ENCODE data around the gene TTLL3.
"Not testable (repeated sequence)": the region's sequence is repeated elsewhere in the genome, so short reads cannot be mapped to it uniquely, and the experiment has no call there.

Gene TTLL3

DNA sequence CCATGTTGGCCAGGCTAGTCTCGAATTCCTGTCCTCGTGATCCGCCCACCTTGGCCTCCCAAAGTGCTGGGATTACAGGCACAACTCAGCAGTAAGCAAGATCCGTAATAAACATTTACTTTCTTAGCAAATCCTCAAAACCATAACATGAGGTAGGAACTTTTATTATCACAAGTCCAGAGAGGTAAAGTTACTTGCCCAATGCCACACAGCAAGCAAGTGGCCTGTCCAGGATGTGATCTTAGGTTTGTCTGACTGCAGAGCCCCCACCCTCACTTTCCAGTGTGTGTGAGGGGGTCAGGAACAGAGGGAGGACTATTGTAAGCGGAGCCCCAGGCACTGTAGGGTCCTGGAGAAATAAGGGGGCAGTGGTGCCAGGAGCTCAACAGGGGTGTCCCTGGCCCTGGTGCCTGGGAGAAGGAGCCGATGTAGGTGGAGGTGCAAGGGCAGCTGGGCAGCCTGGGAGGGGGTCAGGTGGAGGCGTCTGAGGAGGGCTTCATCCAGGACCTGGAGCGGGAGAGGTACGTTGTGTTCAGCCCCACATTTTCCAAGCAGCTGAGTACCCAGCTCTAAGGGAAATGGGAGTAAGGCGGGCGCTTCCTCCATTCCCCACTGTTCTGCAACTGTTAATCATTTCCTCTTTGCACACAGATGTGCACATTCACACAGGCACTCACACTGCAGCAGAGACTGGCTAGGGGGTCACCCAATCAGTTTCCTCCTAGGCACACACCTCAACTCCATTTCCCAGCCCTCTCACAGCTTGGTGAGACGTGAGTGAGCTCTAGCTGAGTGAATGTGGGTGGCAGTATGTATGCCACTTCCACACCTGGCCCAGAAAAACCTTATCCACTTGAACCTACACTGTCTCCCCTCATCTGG, 27.9 kb downstream of the TTLL3 start:
- DNase-seq (ENCODE audit: low read depth), result no peak
- TF ChIP-seq, protein P1, sequence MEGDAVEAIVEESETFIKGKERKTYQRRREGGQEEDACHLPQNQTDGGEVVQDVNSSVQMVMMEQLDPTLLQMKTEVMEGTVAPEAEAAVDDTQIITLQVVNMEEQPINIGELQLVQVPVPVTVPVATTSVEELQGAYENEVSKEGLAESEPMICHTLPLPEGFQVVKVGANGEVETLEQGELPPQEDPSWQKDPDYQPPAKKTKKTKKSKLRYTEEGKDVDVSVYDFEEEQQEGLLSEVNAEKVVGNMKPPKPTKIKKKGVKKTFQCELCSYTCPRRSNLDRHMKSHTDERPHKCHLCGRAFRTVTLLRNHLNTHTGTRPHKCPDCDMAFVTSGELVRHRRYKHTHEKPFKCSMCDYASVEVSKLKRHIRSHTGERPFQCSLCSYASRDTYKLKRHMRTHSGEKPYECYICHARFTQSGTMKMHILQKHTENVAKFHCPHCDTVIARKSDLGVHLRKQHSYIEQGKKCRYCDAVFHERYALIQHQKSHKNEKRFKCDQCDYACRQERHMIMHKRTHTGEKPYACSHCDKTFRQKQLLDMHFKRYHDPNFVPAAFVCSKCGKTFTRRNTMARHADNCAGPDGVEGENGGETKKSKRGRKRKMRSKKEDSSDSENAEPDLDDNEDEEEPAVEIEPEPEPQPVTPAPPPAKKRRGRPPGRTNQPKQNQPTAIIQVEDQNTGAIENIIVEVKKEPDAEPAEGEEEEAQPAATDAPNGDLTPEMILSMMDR (IDR thresholded peaks at IDR 0.05; ENCODE audit: low read depth, low read length, missing control alignments), result no peak
- no peak overlapping the region for H3K4me3 ChIP-seq (ENCODE audit: low read depth, low read length)

DNA sequence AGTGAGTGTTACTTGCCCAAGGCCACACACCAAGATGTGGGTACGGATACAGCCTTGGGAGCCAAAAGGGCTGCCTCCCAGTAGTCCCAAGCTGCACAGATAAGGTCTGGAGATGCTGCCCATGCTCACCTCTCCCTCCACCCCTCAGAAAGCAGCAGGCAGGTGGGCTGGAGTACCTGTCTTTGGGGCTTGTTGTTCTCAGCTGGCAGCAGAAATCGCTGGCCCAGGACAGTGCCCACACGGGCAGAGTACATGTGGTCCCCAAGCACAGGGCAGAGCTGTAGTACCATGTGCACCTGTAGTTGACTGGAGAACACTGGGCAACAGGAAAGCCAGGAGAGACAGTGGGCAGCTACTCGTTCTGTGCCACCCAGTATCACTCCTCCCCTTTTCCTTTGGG, 28.8 kb downstream of the TTLL3 start:
- no peak overlapping the region for H3K4me3 ChIP-seq (ENCODE audit: low read depth, low read length)
- no peak for DNase-seq (ENCODE audit: low read depth)
- TF ChIP-seq, protein P1 (IDR thresholded peaks at IDR 0.05; ENCODE audit: low read depth, low read length, missing control alignments), result no peak

DNA sequence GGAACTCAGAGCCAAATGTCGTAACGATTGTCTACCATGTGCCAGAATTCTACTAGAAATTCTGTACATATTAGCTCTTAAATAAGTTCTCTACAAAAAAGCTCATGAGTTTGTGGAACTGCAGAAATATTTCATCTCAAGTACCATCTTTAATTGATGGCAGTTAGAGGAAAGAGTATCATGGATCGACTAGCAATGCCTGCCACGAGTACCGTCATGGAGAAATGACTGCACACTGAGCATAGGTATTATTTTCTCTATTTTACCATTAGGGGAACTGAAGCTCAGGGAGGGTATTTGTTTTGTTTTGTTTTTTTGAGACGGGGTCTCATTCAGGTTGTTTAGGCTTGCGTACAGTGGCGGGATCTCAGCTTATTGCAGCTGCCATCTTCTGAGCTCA, 31.0 kb downstream of the TTLL3 start:
- TF ChIP-seq, protein P1 (IDR thresholded peaks at IDR 0.05; ENCODE audit: low read depth, low read length, missing control alignments), result no peak
- H3K4me3 ChIP-seq (ENCODE audit: low read depth, low read length), result no peak overlapping the region

DNA sequence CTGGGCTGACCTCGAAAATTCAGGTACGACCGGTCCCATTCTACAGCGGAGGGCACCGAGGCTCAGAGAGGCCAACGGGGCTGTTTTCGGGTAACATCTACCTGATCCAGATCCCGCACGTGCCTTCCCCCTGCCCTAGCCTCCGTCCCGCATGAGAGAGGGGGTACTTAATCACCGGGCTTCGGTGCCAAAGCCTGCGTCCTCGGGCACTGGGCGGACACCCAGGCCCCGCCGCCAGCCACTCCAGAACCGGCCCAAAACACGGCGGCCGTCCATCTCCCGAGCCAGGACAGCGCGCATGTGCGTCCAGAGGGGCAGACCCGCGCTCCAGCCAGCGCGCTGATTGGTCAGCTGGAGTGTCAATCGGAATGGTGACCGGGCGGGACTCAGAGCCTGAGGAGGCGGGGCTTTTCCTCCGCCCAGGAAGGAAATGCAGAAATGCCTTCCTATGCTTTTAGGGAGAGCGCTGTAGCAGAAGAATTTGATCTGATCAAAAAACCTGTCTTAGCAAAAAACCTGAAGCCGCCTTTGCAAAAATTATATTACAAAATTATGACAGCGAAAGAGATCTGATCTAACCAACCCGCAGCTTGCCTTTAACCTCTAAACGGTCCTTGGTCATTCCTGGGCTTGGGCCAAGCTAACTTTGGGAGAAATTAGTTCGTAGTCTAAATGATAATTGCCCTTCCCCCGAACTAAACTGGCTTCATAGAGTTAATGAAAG, 33.8 kb downstream of the TTLL3 start, which contains the start of gene RPUSD3:
TSS of gene RPUSD3 (minus strand) at position 294 of the 724 bp plus-strand sequence. CDS start at position 276, 18 bp downstream.
- TF ChIP-seq, protein P1 (IDR thresholded peaks at IDR 0.05; ENCODE audit: low read depth, low read length, missing control alignments), result no peak
- peak; percentile 84 for DNase-seq (ENCODE audit: low read depth)
- peak within 1 kb of the TSS; percentile 89 for H3K4me3 ChIP-seq (ENCODE audit: low read depth, low read length)

More for the DNA sequence above, 31.0 kb downstream of the TTLL3 start:
- DNase-seq (ENCODE audit: low read depth), result no peak

DNA sequence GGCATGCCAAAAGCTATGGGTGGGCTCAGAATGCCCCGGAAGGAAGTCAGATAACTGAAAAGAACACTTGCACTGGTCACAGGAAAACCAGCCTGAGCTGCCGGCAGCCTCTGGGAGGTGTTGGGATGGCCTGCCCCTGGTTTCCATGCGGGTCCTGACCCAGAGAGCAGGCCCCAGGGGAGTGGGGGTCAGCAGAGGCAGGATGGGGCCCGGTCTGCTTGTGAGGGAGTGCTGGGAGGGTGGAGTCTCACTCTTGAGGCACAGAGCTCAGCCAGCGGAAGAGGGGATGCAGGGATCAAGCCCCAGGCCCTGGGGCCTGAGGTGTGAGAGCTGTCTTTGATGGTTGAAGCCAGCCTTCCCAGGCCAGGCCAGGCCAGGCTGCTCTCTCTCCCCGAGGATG, 36.2 kb downstream of the TTLL3 start:
- TF ChIP-seq, protein P1 (IDR thresholded peaks at IDR 0.05; ENCODE audit: low read depth, low read length, missing control alignments), result no peak
- H3K4me3 ChIP-seq (ENCODE audit: low read depth, low read length), result no peak overlapping the region
- no peak for DNase-seq (ENCODE audit: low read depth)

DNA sequence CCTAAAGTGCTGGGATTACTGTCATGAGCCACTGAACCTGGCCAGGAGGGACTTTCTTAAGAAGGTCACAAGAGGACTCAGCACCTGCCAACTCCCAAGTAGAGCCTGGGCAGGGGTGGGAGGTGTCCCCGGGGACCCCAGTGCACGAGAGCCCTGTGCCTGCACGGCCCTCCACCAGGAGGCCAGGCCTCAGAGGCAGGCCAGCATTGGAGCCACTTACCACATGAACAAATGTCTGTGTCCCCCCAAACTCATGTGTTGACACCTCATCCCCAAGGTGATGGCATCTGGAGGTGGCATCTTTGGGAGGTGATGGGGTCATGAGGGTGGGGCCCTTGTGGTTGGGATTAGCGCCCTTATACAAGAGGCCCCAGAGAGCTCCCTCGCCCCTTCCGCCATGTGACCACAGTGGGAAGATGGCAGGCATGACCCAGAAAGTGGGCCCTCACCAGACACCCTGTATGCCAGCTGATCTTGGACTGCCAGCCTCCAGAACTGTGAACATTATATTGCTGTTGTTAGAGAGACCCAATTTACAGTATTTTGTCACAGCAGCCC, 36.9 kb downstream of the TTLL3 start:
- H3K4me3 ChIP-seq (ENCODE audit: low read depth, low read length), result no peak overlapping the region
- TF ChIP-seq, protein P1 (IDR thresholded peaks at IDR 0.05; ENCODE audit: low read depth, low read length, missing control alignments), result no peak
- DNase-seq (ENCODE audit: low read depth), result no peak

DNA sequence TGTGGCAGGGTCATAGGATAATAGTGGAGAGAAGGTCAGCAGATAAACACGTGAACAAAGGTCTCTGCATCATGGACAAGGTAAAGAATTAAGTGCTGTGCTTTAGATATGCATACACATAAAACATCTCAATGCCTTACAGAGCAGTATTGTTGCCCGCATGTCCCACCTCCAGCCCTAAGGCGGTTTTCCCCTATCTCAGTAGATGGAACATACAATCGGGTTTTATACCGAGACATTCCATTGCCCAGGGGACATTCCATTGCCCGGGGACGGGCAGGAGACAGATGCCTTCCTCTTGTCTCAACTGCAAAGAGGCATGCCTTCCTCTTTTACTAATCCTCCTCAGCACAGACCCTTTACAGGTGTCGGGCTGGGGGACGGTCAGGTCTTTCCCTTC, 37.8 kb downstream of the TTLL3 start:
- H3K4me3 ChIP-seq (ENCODE audit: low read depth, low read length); DNase-seq (ENCODE audit: low read depth): not testable (repeated sequence)

Measured in GM12864 (cell line).